Hepatocyte (in vitro differentiated cells): ENCODE data around the gene ITPK1. TPM values are rescaled to one million over a fixed set of nuclear protein-coding genes. Genes with fewer than 3 reads are reported as not detected.

ENCODE experiments used
- DNase-seq: peaks from one replicate; pipeline ENCODE4 v3.0.0-alpha.2; 2016; ENCODE audit warnings: low spot score
- H2AFZ ChIP-seq: fragments of 200-600 bp; sonication (generic); 2 replicates; pipeline ENCODE4 v1.6.0; 2016; ENCODE audit warnings: antibody characterized with exemption, mild to moderate bottlenecking
- H3K27ac ChIP-seq: fragments of 200-600 bp; sonication (generic); 2 replicates; pipeline ENCODE4 v1.5.1; 2016; ENCODE audit warnings: mild to moderate bottlenecking
- H3K27me3 ChIP-seq: fragments of 200-600 bp; sonication (generic); 2 replicates; pipeline ENCODE4 v1.6.1; 2016
- H3K36me3 ChIP-seq: fragments of 200-600 bp; sonication (generic); replicated peaks from 2 replicates; pipeline ENCODE4 v1.5.1; 2016; ENCODE audit warnings: low read depth; ENCODE audit not compliant: insufficient read depth
- H3K4me1 ChIP-seq: fragments of 200-600 bp; sonication (generic); 2 replicates; pipeline ENCODE4 v1.5.1; 2016; ENCODE audit warnings: mild to moderate bottlenecking, moderate library complexity; ENCODE audit not compliant: insufficient read depth
- H3K4me2 ChIP-seq: fragments of 200-600 bp; sonication (generic); 2 replicates; pipeline ENCODE4 v1.6.0; 2016
- H3K4me3 ChIP-seq: fragments of 200-600 bp; sonication (generic); 2 replicates; pipeline ENCODE4 v1.5.1; 2016; ENCODE audit warnings: mild to moderate bottlenecking
- H3K79me2 ChIP-seq: fragments of 200-600 bp; sonication (generic); 2 replicates; pipeline ENCODE4 v1.6.0; 2017; ENCODE audit warnings: mild to moderate bottlenecking
- H3K9me2 ChIP-seq: fragments of 200-600 bp; sonication (generic); replicated peaks from 2 replicates; pipeline ENCODE4 v1.6.0; 2017; ENCODE audit warnings: mild to moderate bottlenecking; ENCODE audit not compliant: insufficient read depth
- H3K9me3 ChIP-seq: fragments of 200-600 bp; sonication (generic); 2 replicates; pipeline ENCODE4 v1.5.1; 2016; ENCODE audit warnings: low read depth, mild to moderate bottlenecking
- H4K20me1 ChIP-seq: fragments of 200-600 bp; sonication (generic); 2 replicates; pipeline ENCODE4 v1.6.0; 2016; ENCODE audit warnings: mild to moderate bottlenecking; ENCODE audit not compliant: insufficient read depth, poor library complexity, severe bottlenecking
- EZH2 ChIP-seq: fragments of 200-600 bp; sonication (generic); IDR thresholded peaks from 2 replicates; pipeline ENCODE4 v1.6.1; 2016; ENCODE audit warnings: antibody characterized with exemption, mild to moderate bottlenecking, borderline replicate concordance
- EZH2phosphoT487 ChIP-seq: fragments of 200-600 bp; sonication (generic); IDR thresholded peaks from one replicate; pipeline ENCODE4 v1.6.1; 2018; ENCODE audit warnings: antibody characterized with exemption, mild to moderate bottlenecking, low read depth, moderate library complexity; ENCODE audit not compliant: unreplicated experiment, severe bottlenecking
- WGBS: methylation state at CpG from one replicate; pipeline ENCODE4 v1.1.6; 2016; ENCODE audit warnings: low lambda C conversion rate; ENCODE audit errors: missing lambda C conversion rate; 5-methylcytosine and 5-hydroxymethylcytosine counted together
- polyA plus RNA-seq: library from polyadenylated mRNA; unstranded; fragments of >200 nt; fragmentation: Nextera tagmentation; extraction: Ambion mirVana; gene quantifications from 2 replicates; pipeline ENCODE4 v1.2.1, GENCODE V29; 2016
- total RNA-seq: library from RNA; depleted of rRNA; stranded (reverse); fragments of >200 nt; gene quantifications from 2 replicates; pipeline ENCODE4 v1.2.3, GENCODE V29; 2014
- TF ChIP-seq, protein P1 (sequence below): fragments of 200-600 bp; sonication (generic); IDR thresholded peaks from 2 replicates; pipeline ENCODE4 v1.5.1; 2016; ENCODE audit warnings: antibody characterized with exemption, mild to moderate bottlenecking; ENCODE audit not compliant: poor library complexity

The ITPK1 gene
- total and polyA plus RNA-seq, 2 experiments from 2014 or later, result 49.8 to 66.7 TPM

DNA sequence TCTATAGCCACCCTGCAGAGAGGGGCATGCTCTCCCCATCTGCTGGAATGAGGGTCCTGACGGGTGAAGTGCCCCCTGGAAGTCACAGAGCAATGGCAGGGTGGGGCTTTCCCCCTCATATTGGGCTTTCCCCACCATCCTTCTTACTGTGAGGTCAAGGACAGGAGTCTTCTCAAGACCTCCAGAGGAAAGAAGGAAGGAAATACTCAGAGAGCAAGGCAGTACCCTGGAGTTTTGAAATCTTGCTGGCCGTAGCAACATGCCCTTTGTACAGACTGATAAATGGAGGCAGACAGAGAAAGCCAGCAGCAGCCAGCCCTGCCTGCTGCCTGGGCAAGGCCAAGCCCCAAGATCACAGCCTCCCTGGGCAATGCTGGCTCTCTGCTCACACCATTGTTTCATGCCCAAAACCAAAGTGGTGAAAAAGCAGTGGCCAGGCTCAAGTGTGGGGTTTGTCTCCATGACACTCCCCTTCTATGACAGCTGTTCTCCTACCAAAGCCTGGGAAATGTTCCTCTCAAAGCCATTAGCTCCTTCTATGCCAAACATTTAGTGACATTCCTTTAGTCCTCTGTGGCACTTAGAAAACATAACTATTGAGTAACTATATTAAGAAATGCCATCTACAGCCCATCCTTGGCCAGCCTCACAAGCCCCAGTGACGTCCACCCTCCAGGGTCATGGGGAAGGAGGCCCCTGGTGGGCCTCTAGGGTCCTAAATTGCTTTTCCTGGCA, 13.2 kb upstream of the ITPK1 start:
- Histone ChIP-seq H3K27me3 (no peaks in the 10 kb centered on the region), H3K4me1 (no peaks in the 10 kb centered on the region), H3K27ac (no peak overlapping the region), H3K9me2 (no peaks in the 10 kb centered on the region), H2AFZ (no peak overlapping the region), H3K79me2 (no peaks in the 10 kb centered on the region), H3K4me2 (no peak overlapping the region), H3K4me3 (no peak overlapping the region), H3K36me3 (no peaks in the 10 kb centered on the region), H3K9me3 (no peaks in the 10 kb centered on the region), H4K20me1 (no peaks in the 10 kb centered on the region)
- WGBS, result 82% methylated on average over 3 of the region's 3 CpGs
- DNase-seq, result no peak
- no peak for TF ChIP-seq EZH2
- TF ChIP-seq EZH2phosphoT487, result no peak
- TF ChIP-seq, protein P1, sequence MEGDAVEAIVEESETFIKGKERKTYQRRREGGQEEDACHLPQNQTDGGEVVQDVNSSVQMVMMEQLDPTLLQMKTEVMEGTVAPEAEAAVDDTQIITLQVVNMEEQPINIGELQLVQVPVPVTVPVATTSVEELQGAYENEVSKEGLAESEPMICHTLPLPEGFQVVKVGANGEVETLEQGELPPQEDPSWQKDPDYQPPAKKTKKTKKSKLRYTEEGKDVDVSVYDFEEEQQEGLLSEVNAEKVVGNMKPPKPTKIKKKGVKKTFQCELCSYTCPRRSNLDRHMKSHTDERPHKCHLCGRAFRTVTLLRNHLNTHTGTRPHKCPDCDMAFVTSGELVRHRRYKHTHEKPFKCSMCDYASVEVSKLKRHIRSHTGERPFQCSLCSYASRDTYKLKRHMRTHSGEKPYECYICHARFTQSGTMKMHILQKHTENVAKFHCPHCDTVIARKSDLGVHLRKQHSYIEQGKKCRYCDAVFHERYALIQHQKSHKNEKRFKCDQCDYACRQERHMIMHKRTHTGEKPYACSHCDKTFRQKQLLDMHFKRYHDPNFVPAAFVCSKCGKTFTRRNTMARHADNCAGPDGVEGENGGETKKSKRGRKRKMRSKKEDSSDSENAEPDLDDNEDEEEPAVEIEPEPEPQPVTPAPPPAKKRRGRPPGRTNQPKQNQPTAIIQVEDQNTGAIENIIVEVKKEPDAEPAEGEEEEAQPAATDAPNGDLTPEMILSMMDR, result no peak

DNA sequence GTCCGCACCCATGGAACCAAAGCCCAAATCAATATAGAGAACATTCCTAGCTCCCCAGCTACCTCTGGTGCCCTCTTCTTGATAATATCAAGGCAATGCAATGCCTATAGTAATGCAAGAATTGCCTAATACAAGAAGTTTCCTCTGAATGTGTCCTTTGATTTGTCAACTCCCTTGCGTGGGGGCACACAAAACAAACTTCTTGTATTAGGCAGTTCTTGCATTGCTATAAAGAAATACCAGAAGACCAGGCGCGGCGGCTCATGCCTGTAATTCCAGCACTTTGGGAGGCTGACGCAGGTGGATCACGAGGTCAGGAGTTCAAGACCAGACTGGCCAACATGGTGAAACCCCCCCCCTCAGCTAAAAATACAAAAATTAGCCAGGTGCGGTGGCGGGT, 10.4 kb upstream of the ITPK1 start:
- Histone ChIP-seq H3K9me2 (no peaks in the 10 kb centered on the region), H3K27ac (no peak overlapping the region), H3K36me3 (no peaks in the 10 kb centered on the region), H3K79me2 (no peaks in the 10 kb centered on the region), H3K4me1 (no peaks in the 10 kb centered on the region), H3K9me3 (no peaks in the 10 kb centered on the region), H2AFZ (no peak overlapping the region), H4K20me1 (no peaks in the 10 kb centered on the region), H3K4me3 (no peak overlapping the region), H3K4me2 (no peak overlapping the region), H3K27me3 (no peaks in the 10 kb centered on the region)
- TF ChIP-seq EZH2phosphoT487 (no peak), EZH2 (no peak)
- 94% methylated on average over 9 of the region's 9 CpGs for WGBS
- no peak for DNase-seq

DNA sequence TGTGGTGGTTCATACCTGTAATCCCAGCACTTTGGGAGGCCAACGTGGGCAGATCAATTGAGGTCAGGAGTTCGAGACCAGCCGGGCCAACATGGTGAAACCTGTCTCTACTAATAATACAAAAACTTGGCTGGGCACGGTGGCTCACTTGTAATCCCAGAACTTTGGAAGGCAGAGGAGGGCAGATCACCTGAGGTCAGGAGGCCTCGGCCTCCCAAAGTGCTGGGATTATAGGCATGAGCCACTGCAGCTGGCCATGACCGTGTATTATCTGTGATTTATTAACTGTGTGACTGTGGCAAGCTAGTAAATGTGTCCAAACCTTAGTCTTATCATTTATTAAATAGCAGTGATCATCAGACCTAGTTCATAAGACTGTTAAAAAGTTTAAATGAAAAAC, 7.1 kb upstream of the ITPK1 start:
- Histone ChIP-seq H3K4me3 (no peak overlapping the region), H3K36me3 (no peaks in the 10 kb centered on the region), H3K79me2 (no peaks in the 10 kb centered on the region), H3K9me2 (no peaks in the 10 kb centered on the region), H3K4me1 (no peaks in the 10 kb centered on the region), H3K9me3 (no peaks in the 10 kb centered on the region), H3K4me2 (no peak overlapping the region), H4K20me1 (no peaks in the 10 kb centered on the region), H3K27me3 (no peaks in the 10 kb centered on the region), H2AFZ (no peak overlapping the region), H3K27ac (no peak overlapping the region)
- TF ChIP-seq, protein P1, result no peak
- TF ChIP-seq EZH2, result no peak
- TF ChIP-seq EZH2phosphoT487, result no peak
- WGBS, result 68% methylated on average over 6 of the region's 6 CpGs
- DNase-seq, result no peak

DNA sequence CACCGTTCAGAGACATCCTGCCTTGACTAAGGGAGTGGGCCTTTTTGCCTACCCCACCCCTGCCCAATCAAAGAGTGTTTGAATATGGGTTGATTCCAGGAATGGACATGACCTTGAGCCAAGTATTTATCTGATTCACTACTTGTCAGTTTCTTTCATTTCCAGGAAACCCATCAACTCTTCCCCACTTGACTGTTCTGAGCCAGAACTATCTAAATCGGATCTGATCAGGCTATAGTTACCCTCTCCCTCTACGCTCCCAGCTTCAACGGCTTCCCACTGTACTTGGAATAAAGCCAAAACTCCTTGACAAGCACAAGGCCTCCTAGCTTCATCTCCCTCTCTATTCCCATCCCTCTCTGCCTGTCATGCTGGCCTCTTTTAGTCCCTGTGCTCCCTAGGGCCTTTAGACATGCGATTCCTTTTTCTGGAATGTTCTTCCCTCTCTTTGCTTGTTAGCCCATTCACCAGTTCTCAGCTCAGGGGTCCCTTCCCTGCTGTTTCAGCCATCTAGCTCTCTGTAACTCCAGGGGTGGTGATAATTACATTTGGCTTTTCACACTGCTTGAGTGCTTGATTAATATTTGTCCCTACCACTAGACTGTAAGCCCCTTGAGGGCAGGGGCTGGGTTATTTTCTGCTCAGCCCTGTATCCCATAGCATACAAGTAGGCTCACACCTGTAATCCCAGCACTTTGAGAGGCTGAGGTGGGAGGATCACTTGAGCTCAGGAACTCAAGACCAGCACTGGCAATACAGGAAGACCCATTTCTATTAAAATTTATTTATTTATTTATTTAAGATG, 5.5 kb upstream of the ITPK1 start:
- H3K36me3 ChIP-seq, result no peaks in the 10 kb centered on the region
- no peak for TF ChIP-seq EZH2
- TF ChIP-seq EZH2phosphoT487, result no peak
- TF ChIP-seq, protein P1, result no peak
- WGBS, result 89% methylated on average over 5 of the region's 5 CpGs
- H3K4me1 ChIP-seq, result peaks cover 7% of the 10 kb centered on the region
- H3K27ac ChIP-seq, result no peak overlapping the region
- DNase-seq, result no peak
- no peak overlapping the region for H3K4me3 ChIP-seq
- H3K79me2 ChIP-seq, result no peaks in the 10 kb centered on the region
- H4K20me1 ChIP-seq, result no peaks in the 10 kb centered on the region
- no peak overlapping the region for H3K4me2 ChIP-seq
- H3K9me2 ChIP-seq, result no peaks in the 10 kb centered on the region
- H3K9me3 ChIP-seq, result no peaks in the 10 kb centered on the region
- H2AFZ ChIP-seq, result no peak overlapping the region
- H3K27me3 ChIP-seq, result no peaks in the 10 kb centered on the region
